ENCODE measurements around the gene TSHB. TPM values are rescaled to one million over a fixed set of nuclear protein-coding genes. Genes with fewer than 3 reads are reported as not detected.

TSHB gene
- total RNA-seq, 1 donor from 2014 or later, result not detected

Other genes starting within 250 kb of the TSHB start
- gene SIKE1, start 249.1 kb upstream of the TSHB start, total RNA-seq, result 65.8 and 85.7 TPM in 2 replicates
- gene SYCP1, start 175.0 kb upstream of the TSHB start, total RNA-seq, result not detected in 2 replicates
- 9.8 and 14.1 TPM in 2 replicates for gene TSPAN2, start 59.7 kb downstream of the TSHB start, total RNA-seq

Data from renal cortical epithelial cell (primary cell).